ENCODE measurements around the gene WBP1.

DNA sequence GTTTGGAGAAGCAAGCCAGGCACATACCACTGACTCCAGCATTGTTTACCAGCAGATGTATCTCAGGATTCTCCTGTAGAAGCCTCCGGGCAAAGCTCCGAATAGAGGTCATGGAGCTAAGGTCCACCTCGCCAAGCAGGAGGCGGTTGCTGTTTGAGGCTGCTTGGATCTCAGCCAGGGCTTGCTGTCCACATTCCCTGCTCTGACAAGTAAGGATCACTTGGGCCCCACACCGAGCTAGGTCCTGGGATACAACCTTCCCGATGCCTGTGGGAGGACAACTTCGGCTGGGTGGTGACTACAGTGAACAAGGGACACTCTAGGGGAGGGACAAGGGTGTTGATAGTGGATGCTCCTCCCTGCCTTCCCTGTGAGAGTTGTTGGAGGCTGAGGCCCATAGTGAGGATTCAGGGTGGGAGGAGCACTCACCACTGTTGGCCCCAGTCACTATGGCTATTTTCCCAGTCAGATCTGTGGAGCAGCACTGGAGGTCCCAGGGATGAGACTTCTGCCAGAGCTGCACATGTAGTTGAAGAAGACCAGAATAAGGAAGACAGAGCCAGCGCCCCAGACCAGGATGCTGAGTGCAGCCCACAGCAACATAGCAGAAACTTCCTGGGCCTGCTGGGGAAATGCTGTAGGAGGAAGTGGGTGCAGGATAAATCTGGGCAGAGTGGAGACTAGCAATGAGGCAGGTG lies 45.1 kb upstream of the WBP1 start:
- TF ChIP-seq, protein P1, sequence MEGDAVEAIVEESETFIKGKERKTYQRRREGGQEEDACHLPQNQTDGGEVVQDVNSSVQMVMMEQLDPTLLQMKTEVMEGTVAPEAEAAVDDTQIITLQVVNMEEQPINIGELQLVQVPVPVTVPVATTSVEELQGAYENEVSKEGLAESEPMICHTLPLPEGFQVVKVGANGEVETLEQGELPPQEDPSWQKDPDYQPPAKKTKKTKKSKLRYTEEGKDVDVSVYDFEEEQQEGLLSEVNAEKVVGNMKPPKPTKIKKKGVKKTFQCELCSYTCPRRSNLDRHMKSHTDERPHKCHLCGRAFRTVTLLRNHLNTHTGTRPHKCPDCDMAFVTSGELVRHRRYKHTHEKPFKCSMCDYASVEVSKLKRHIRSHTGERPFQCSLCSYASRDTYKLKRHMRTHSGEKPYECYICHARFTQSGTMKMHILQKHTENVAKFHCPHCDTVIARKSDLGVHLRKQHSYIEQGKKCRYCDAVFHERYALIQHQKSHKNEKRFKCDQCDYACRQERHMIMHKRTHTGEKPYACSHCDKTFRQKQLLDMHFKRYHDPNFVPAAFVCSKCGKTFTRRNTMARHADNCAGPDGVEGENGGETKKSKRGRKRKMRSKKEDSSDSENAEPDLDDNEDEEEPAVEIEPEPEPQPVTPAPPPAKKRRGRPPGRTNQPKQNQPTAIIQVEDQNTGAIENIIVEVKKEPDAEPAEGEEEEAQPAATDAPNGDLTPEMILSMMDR (IDR thresholded peaks at IDR 0.05) = no peak
- TF ChIP-seq EZH2 (IDR thresholded peaks at IDR 0.05) = no peak
